Osteocyte (in vitro differentiated cells): Measurements from ENCODE around the gene RGS19. TPM values are rescaled to one million over a fixed set of nuclear protein-coding genes. Genes with fewer than 3 reads are reported as not detected.

ENCODE experiments used
- DNase-seq: peaks from one replicate; pipeline ENCODE4 v3.0.0; 2021; ENCODE audit warnings: mixed read lengths; ENCODE audit not compliant: unreplicated experiment; ENCODE audit errors: extremely low spot score
- H3K27ac Mint-ChIP-seq: one replicate; pipeline ENCODE4 v1.8.0; 2021; ENCODE audit warnings: mild to moderate bottlenecking, mixed read lengths; ENCODE audit not compliant: unreplicated experiment
- H3K27me3 Mint-ChIP-seq: one replicate; pipeline ENCODE4 v1.8.0; 2021; ENCODE audit warnings: mixed read lengths; ENCODE audit not compliant: unreplicated experiment
- H3K36me3 Mint-ChIP-seq: one replicate; pipeline ENCODE4 v1.8.0; 2021; ENCODE audit warnings: mixed read lengths; ENCODE audit not compliant: unreplicated experiment
- H3K4me1 Mint-ChIP-seq: one replicate; pipeline ENCODE4 v1.8.0; 2021; ENCODE audit warnings: mixed read lengths; ENCODE audit not compliant: unreplicated experiment
- H3K4me3 Mint-ChIP-seq: one replicate; pipeline ENCODE4 v1.8.0; 2021; ENCODE audit warnings: mild to moderate bottlenecking, moderate library complexity, mixed read lengths; ENCODE audit not compliant: unreplicated experiment
- H3K9me3 Mint-ChIP-seq: one replicate; pipeline ENCODE4 v1.8.0; 2021; ENCODE audit warnings: mixed read lengths; ENCODE audit not compliant: unreplicated experiment
- CTCF ChIP-seq: fragments of 200-600 bp; sonication (generic); IDR thresholded peaks from 2 replicates; pipeline ENCODE4 v1.5.0; 2021; ENCODE audit warnings: antibody characterized with exemption, mild to moderate bottlenecking, moderate library complexity
- total RNA-seq: library from RNA; stranded (reverse); gene quantifications from 2 replicates; pipeline ENCODE4 v1.2.1, GENCODE V29; 2021

RGS19 gene
- total RNA-seq, 1 donor from 2014 or later, result 8.0 TPM

GRCh38 chr20:64030371-64031134 is 48.8 kb downstream of the RGS19 start:
- no peak for TF ChIP-seq CTCF
- Mint-ChIP-seq H3K9me3 (no peaks in the 10 kb centered on the region), H3K36me3 (peaks cover 36% of the 10 kb centered on the region), H3K27ac (no peak overlapping the region), H3K4me1 (no peaks in the 10 kb centered on the region), H3K4me3 (no peak overlapping the region), H3K27me3 (no peaks in the 10 kb centered on the region)
- no peak for DNase-seq

- TF ChIP-seq CTCF, result no peak
- DNase-seq, result no peak
- Mint-ChIP-seq H3K4me1 (no peaks in the 10 kb centered on the region), H3K27ac (no peak overlapping the region), H3K9me3 (no peaks in the 10 kb centered on the region), H3K36me3 (peaks cover 38% of the 10 kb centered on the region), H3K27me3 (no peaks in the 10 kb centered on the region), H3K4me3 (no peak overlapping the region)
These were observed 49.8 kb downstream of the RGS19 start for GRCh38 chr20:64029293-64030117.

- peaks cover 46% of the 10 kb centered on the region for H3K36me3 Mint-ChIP-seq
- no peak for TF ChIP-seq CTCF
These were observed 51.2 kb downstream of the RGS19 start for GRCh38 chr20:64027981-64028685.

GRCh38 chr20:64025826-64026412 is 53.4 kb downstream of the RGS19 start:
- H3K9me3 Mint-ChIP-seq, result no peaks in the 10 kb centered on the region
- H3K4me1 Mint-ChIP-seq, result no peaks in the 10 kb centered on the region
- no peak for DNase-seq
- no peaks in the 10 kb centered on the region for H3K27me3 Mint-ChIP-seq
- H3K36me3 Mint-ChIP-seq, result peaks cover 48% of the 10 kb centered on the region
- no peak for TF ChIP-seq CTCF
- H3K4me3 Mint-ChIP-seq, result no peak overlapping the region
- H3K27ac Mint-ChIP-seq, result no peak overlapping the region

More at GRCh38 chr20:64027981-64028685, 51.2 kb downstream of the RGS19 start:
- Mint-ChIP-seq H3K27ac (no peak overlapping the region), H3K4me1 (no peaks in the 10 kb centered on the region), H3K27me3 (no peaks in the 10 kb centered on the region), H3K4me3 (no peak overlapping the region), H3K9me3 (no peaks in the 10 kb centered on the region)
- no peak for DNase-seq
